B cell (primary cell): ENCODE data around the gene DAB1. TPM values are rescaled to one million over a fixed set of nuclear protein-coding genes. Genes with fewer than 3 reads are reported as not detected.

Experiments used
- ATAC-seq: fragments of 200-7000 bp; cut with Tn5 transposase; one replicate; pipeline ENCODE4 v1.10.0; 2021; ENCODE audit warnings: low read depth, mild to moderate bottlenecking, moderate number of reproducible peaks, moderate library complexity
- CTCF ChIA-PET: fragments of 350-600 bp; sonication (Branson Sonifier 250); formaldehyde crosslinking; loops from one replicate; lab custom pipeline; 2021; ENCODE audit warnings: antibody characterized with exemption, inconsistent platforms; lab: Charles Lee
- POLR2A ChIA-PET: fragments of 350-600 bp; sonication (Branson Sonifier 250); formaldehyde crosslinking; loops from one replicate; lab custom pipeline; 2021; ENCODE audit warnings: antibody characterized with exemption; lab: Charles Lee
- DNase-seq: peaks from one replicate; pipeline ENCODE4 v3.0.0; 2013
- H2AFZ ChIP-seq: 2 replicates; pipeline ENCODE4 v1.6.1; 2012; ENCODE audit warnings: mild to moderate bottlenecking, low read depth, low read length; ENCODE audit not compliant: insufficient read depth, poor library complexity, severe bottlenecking
- H3K27ac ChIP-seq, 2 donors: 1 replicate in 1 of 2; 2 replicates in 1 of 2; pipeline ENCODE4 v1.5.1; 2012 to 2013; ENCODE audit warnings: low read length in 2 of 2, mild to moderate bottlenecking in 2 of 2, moderate library complexity in 1 of 2
- H3K27me3 ChIP-seq, 4 experiments: fragments of 200-600 bp in 1 of 4; sonication (generic) in 1 of 4; replicated peaks in 1 of 4; 1 replicate in 2 of 4; 2 replicates in 2 of 4; pipeline versions ENCODE4 v1.6.1 to v1.7.0; 2013 to 2016; ENCODE audit warnings: low read length in 3 of 4, mild to moderate bottlenecking in 2 of 4, mixed read lengths in 1 of 4, moderate library complexity in 1 of 4; ENCODE audit not compliant: insufficient read depth in 4 of 4, control insufficient read depth in 3 of 4; ENCODE audit errors: control extremely low read depth in 1 of 4
- H3K36me3 ChIP-seq, 2 experiments: replicated peaks in 1 of 2; 1 replicate in 1 of 2; 2 replicates in 1 of 2; pipeline versions ENCODE4 v1.6.1 to v1.7.1; 2013; ENCODE audit warnings: low read length in 1 of 2; ENCODE audit not compliant: insufficient read depth in 2 of 2, control insufficient read depth in 1 of 2; ENCODE audit errors: control extremely low read depth in 1 of 2, extremely low read depth in 1 of 2
- H3K4me1 ChIP-seq, 2 donors: fragments of 200-600 bp in 1 of 2; sonication (generic) in 1 of 2; 1 replicate in 1 of 2; 2 replicates in 1 of 2; pipeline versions ENCODE4 v1.5.1 to v1.6.1; 2013 to 2017; ENCODE audit warnings: low read length in 2 of 2; ENCODE audit not compliant: control insufficient read depth in 2 of 2, insufficient read depth in 2 of 2
- H3K4me2 ChIP-seq: replicated peaks from 2 replicates; pipeline ENCODE3; 2012; ENCODE audit warnings: mild to moderate bottlenecking, low read depth, low read length; ENCODE audit not compliant: poor library complexity, severe bottlenecking
- H3K4me3 ChIP-seq, 5 experiments: fragments of 200-600 bp in 1 of 5; sonication (generic) in 1 of 5; 1 replicate in 3 of 5; 2 replicates in 2 of 5; pipeline versions ENCODE4 v1.5.1 to v1.7.0; 2011 to 2016; ENCODE audit warnings: low read length in 4 of 5, mild to moderate bottlenecking in 4 of 5, low read depth in 2 of 5, control low read depth in 1 of 5, moderate library complexity in 1 of 5; ENCODE audit not compliant: insufficient read depth in 1 of 5; ENCODE audit errors: control extremely low read depth in 1 of 5, extremely low read depth in 1 of 5
- H3K79me2 ChIP-seq: fragments of 200-600 bp; sonication (generic); one replicate; pipeline ENCODE4 v1.6.0; 2016; ENCODE audit warnings: low read length; ENCODE audit not compliant: control insufficient read depth, insufficient read depth
- H3K9ac ChIP-seq: fragments of 200-600 bp; sonication (generic); 2 replicates; pipeline ENCODE4 v1.6.1; 2017; ENCODE audit warnings: mild to moderate bottlenecking, low read length, moderate library complexity
- H3K9me3 ChIP-seq, 3 donors: one replicate each; pipeline versions ENCODE4 v1.6.1 to v1.7.1; 2013; ENCODE audit warnings: low read length in 2 of 3; ENCODE audit not compliant: control insufficient read depth in 2 of 3, insufficient read depth in 1 of 3; ENCODE audit errors: control extremely low read depth in 1 of 3
- H4K20me1 ChIP-seq: 2 replicates; pipeline ENCODE4 v1.6.0; 2012; ENCODE audit warnings: mild to moderate bottlenecking, low read length; ENCODE audit not compliant: insufficient read depth, control insufficient read depth, poor library complexity, severe bottlenecking
- H3K27ac Mint-ChIP-seq: one replicate; pipeline ENCODE4 v1.8.0; 2021; ENCODE audit warnings: mixed read lengths
- H3K27me3 Mint-ChIP-seq: one replicate; pipeline ENCODE4 v1.8.0; 2021; ENCODE audit warnings: mixed read lengths
- H3K4me1 Mint-ChIP-seq: one replicate; pipeline ENCODE4 v1.8.0; 2021; ENCODE audit warnings: mixed read lengths
- H3K4me3 Mint-ChIP-seq: one replicate; pipeline ENCODE4 v1.8.0; 2021; ENCODE audit warnings: mixed read lengths
- H3K9me3 Mint-ChIP-seq: one replicate; pipeline ENCODE4 v1.8.0; 2022; ENCODE audit warnings: mixed read lengths; ENCODE audit not compliant: insufficient read depth
- EZH2 ChIP-seq: IDR thresholded peaks from 2 replicates; pipeline ENCODE4 v1.6.1; 2012; ENCODE audit warnings: borderline replicate concordance, low read depth, mild to moderate bottlenecking, moderate library complexity, low read length; ENCODE audit not compliant: insufficient read depth, poor library complexity, severe bottlenecking
- WGBS: methylation state at CpG from one replicate; pipeline ENCODE4 v1.1.5; 2013; ENCODE audit warnings: missing lambda C conversion rate; ENCODE audit not compliant: insufficient coverage; 5-methylcytosine and 5-hydroxymethylcytosine counted together
- intact Hi-C: fragments of 100-400 bp; cut with micrococcal nuclease; formaldehyde crosslinking; loops from one replicate; pipeline ENCODE4 v1.10.0; 2022
- polyA plus RNA-seq: library from polyadenylated mRNA; depleted of rRNA; stranded (reverse); fragments of >200 nt; gene quantifications from 2 replicates; pipeline ENCODE4 v1.2.3, GENCODE V29; 2012
- total RNA-seq, 2 donors: library from RNA; stranded (reverse); fragments of 120-200 nt in 1 of 2; gene quantifications; 1 replicate in 1 of 2; 2 replicates in 1 of 2; pipeline versions ENCODE4 v1.2.3 to v1.2.4, GENCODE V29; 2013 to 2022
- TF ChIP-seq, protein P1 (sequence below): fragments of 200-600 bp; IDR thresholded peaks from one replicate; pipeline ENCODE4 v1.8.0; 2022; ENCODE audit warnings: antibody characterized with exemption, mild to moderate bottlenecking

The DAB1 gene
- total and polyA plus RNA-seq, 2 donors (not counting 1 experiment from before 2014, with no cell fraction given): not detected

DNA sequence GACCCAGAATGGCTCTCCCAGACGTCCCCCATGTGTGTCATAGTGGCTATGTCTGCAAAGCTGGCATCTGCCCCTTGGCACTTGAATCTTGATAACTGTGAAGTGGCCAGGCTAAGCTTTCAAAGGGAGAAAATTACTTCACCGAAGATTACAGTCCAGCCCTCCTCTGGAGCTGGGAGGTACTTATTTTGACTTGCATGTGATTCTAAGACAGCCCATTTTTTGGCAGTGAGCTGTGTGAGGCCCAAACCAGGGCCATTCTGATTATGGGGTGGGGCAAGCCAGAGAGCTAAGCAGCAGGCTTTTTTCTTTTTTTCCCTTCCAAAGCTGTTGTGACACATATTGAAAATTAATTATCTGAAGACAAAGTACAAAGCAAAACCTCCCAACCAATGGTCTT is 415.9 kb downstream of the DAB1 start:
- Histone ChIP-seq H2AFZ (no peak overlapping the region), H3K4me1 (no peaks in the 10 kb centered on the region), H3K27me3 (no peaks in the 10 kb centered on the region), H3K9ac (no peak overlapping the region), H3K27ac (no peak overlapping the region), H4K20me1 (no peaks in the 10 kb centered on the region), H3K4me2 (no peak overlapping the region), H3K9me3 (no peaks in the 10 kb centered on the region), H3K79me2 (no peaks in the 10 kb centered on the region), H3K36me3 (no peaks in the 10 kb centered on the region), H3K4me3 (no peak overlapping the region)
- no peaks in the 10 kb centered on the region for H3K4me1 Mint-ChIP-seq
- TF ChIP-seq, protein P1, sequence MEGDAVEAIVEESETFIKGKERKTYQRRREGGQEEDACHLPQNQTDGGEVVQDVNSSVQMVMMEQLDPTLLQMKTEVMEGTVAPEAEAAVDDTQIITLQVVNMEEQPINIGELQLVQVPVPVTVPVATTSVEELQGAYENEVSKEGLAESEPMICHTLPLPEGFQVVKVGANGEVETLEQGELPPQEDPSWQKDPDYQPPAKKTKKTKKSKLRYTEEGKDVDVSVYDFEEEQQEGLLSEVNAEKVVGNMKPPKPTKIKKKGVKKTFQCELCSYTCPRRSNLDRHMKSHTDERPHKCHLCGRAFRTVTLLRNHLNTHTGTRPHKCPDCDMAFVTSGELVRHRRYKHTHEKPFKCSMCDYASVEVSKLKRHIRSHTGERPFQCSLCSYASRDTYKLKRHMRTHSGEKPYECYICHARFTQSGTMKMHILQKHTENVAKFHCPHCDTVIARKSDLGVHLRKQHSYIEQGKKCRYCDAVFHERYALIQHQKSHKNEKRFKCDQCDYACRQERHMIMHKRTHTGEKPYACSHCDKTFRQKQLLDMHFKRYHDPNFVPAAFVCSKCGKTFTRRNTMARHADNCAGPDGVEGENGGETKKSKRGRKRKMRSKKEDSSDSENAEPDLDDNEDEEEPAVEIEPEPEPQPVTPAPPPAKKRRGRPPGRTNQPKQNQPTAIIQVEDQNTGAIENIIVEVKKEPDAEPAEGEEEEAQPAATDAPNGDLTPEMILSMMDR: no peak
- 88% methylated on average over 2 of the region's 2 CpGs for WGBS
- ChIA-PET CTCF (no interaction called here), POLR2A (no interaction called here)
- ATAC-seq: no peak
- H3K9me3 Mint-ChIP-seq: no peaks in the 10 kb centered on the region
- H3K27ac Mint-ChIP-seq: no peak overlapping the region
- H3K4me3 Mint-ChIP-seq: no peak overlapping the region
- H3K27me3 Mint-ChIP-seq: peaks cover 4% of the 10 kb centered on the region
- intact Hi-C loops: no loop called here
- DNase-seq: no peak

DNA sequence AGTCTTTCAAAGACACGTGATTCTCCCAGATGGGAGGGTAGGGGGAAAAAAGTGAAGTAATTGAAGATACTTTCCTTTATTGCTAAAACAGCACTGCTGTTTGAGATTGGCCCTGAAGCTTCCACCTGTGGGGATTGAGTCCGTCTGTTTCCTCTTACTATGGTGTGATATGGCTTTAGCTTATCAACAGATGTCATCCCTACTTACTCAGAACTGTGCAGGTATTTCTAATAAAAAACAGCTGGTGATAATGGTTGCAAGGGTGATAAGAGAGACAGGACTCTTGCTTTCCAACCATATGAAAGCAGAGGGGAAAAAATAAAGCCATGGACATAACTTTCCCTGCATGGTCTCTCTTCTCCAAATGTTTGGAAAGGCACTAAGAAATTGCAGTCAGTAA is 416.4 kb downstream of the DAB1 start:
- TF ChIP-seq, protein P1: no peak
- no peak for TF ChIP-seq EZH2
- Histone ChIP-seq H4K20me1 (no peaks in the 10 kb centered on the region), H3K9ac (no peak overlapping the region), H3K36me3 (no peaks in the 10 kb centered on the region), H3K27ac (no peak overlapping the region), H3K4me2 (no peak overlapping the region), H3K4me3 (no peak overlapping the region), H3K27me3 (no peaks in the 10 kb centered on the region), H2AFZ (no peak overlapping the region), H3K79me2 (no peaks in the 10 kb centered on the region), H3K9me3 (no peaks in the 10 kb centered on the region), H3K4me1 (no peaks in the 10 kb centered on the region)
- Mint-ChIP-seq H3K4me1 (no peaks in the 10 kb centered on the region), H3K9me3 (no peaks in the 10 kb centered on the region), H3K4me3 (no peak overlapping the region), H3K27ac (no peak overlapping the region), H3K27me3 (peaks cover 4% of the 10 kb centered on the region)
- ChIA-PET POLR2A (no interaction called here), CTCF (no interaction called here)
- WGBS: no CpG with 5 or more reads among the region's 2 CpGs
- ATAC-seq (no peak), DNase-seq (no peak)
- intact Hi-C loops: no loop called here
